ENCODE data around the gene RPL37A.

RPL37A gene

GRCh38 chr2:216477283-216478035 lies 21.2 kb upstream of the RPL37A start:
- Histone ChIP-seq H3K27me3 (ENCODE audit: insufficient read depth, low read length) (no peaks in the 10 kb centered on the region), H2AFZ (ENCODE audit: low read depth, low read length) (no peak overlapping the region), H3K36me3 (ENCODE audit: insufficient read depth, low read length) (peaks cover 53% of the 10 kb centered on the region), H3K4me3 (ENCODE audit: low read length) (no peak overlapping the region), H3K9me3 (ENCODE audit: low read length) (no peaks in the 10 kb centered on the region), H3K4me1 (ENCODE audit: insufficient read depth, low read length) (no peaks in the 10 kb centered on the region)

GRCh38 chr2:216478151-216478550 lies 20.5 kb upstream of the RPL37A start:
- Histone ChIP-seq H3K9me3 (ENCODE audit: low read length) (no peaks in the 10 kb centered on the region), H2AFZ (ENCODE audit: low read depth, low read length) (no peak overlapping the region), H3K4me1 (ENCODE audit: insufficient read depth, low read length) (no peaks in the 10 kb centered on the region), H3K27me3 (ENCODE audit: insufficient read depth, low read length) (no peaks in the 10 kb centered on the region), H3K4me3 (ENCODE audit: low read length) (no peak overlapping the region), H3K36me3 (ENCODE audit: insufficient read depth, low read length) (peaks cover 58% of the 10 kb centered on the region)

- H3K4me3 ChIP-seq (ENCODE audit: low read length), result no peak overlapping the region
- H2AFZ ChIP-seq (ENCODE audit: low read depth, low read length), result no peak overlapping the region
- H3K36me3 ChIP-seq (ENCODE audit: insufficient read depth, low read length), result peaks cover 62% of the 10 kb centered on the region
- H3K9me3 ChIP-seq (ENCODE audit: low read length), result no peaks in the 10 kb centered on the region
- H3K27me3 ChIP-seq (ENCODE audit: insufficient read depth, low read length), result no peaks in the 10 kb centered on the region
- H3K4me1 ChIP-seq (ENCODE audit: insufficient read depth, low read length), result no peaks in the 10 kb centered on the region
Measured at GRCh38 chr2:216478791-216479190, 19.9 kb upstream of the RPL37A start.

GRCh38 chr2:216480221-216480620 lies 18.4 kb upstream of the RPL37A start:
- H3K9me3 ChIP-seq (ENCODE audit: low read length), result no peaks in the 10 kb centered on the region
- H3K4me3 ChIP-seq (ENCODE audit: low read length), result no peak overlapping the region
- H3K36me3 ChIP-seq (ENCODE audit: insufficient read depth, low read length), result peaks cover 57% of the 10 kb centered on the region
- no peak overlapping the region for H2AFZ ChIP-seq (ENCODE audit: low read depth, low read length)
- no peaks in the 10 kb centered on the region for H3K27me3 ChIP-seq (ENCODE audit: insufficient read depth, low read length)
- no peaks in the 10 kb centered on the region for H3K4me1 ChIP-seq (ENCODE audit: insufficient read depth, low read length)

GRCh38 chr2:216482640-216483039 lies 16.0 kb upstream of the RPL37A start:
- no peak overlapping the region for H3K4me3 ChIP-seq (ENCODE audit: low read length)
- H3K9me3 ChIP-seq (ENCODE audit: low read length), result no peaks in the 10 kb centered on the region
- peaks cover 37% of the 10 kb centered on the region for H3K36me3 ChIP-seq (ENCODE audit: insufficient read depth, low read length)
- no peaks in the 10 kb centered on the region for H3K4me1 ChIP-seq (ENCODE audit: insufficient read depth, low read length)
- H3K27me3 ChIP-seq (ENCODE audit: insufficient read depth, low read length), result no peaks in the 10 kb centered on the region
- H2AFZ ChIP-seq (ENCODE audit: low read depth, low read length), result no peak overlapping the region

GRCh38 chr2:216485237-216485636 lies 13.4 kb upstream of the RPL37A start:
- Histone ChIP-seq H2AFZ (ENCODE audit: low read depth, low read length) (no peak overlapping the region), H3K4me3 (ENCODE audit: low read length) (no peak overlapping the region), H3K36me3 (ENCODE audit: insufficient read depth, low read length) (peaks cover 17% of the 10 kb centered on the region), H3K9me3 (ENCODE audit: low read length) (no peaks in the 10 kb centered on the region), H3K27me3 (ENCODE audit: insufficient read depth, low read length) (no peaks in the 10 kb centered on the region), H3K4me1 (ENCODE audit: insufficient read depth, low read length) (no peaks in the 10 kb centered on the region)

GRCh38 chr2:216485745-216486144 lies 12.9 kb upstream of the RPL37A start:
- Histone ChIP-seq H2AFZ (ENCODE audit: low read depth, low read length) (no peak overlapping the region), H3K4me3 (ENCODE audit: low read length) (no peak overlapping the region), H3K27me3 (ENCODE audit: insufficient read depth, low read length) (no peaks in the 10 kb centered on the region), H3K9me3 (ENCODE audit: low read length) (no peaks in the 10 kb centered on the region), H3K4me1 (ENCODE audit: insufficient read depth, low read length) (no peaks in the 10 kb centered on the region), H3K36me3 (ENCODE audit: insufficient read depth, low read length) (peaks cover 15% of the 10 kb centered on the region)

GRCh38 chr2:216486271-216486670 lies 12.4 kb upstream of the RPL37A start:
- Histone ChIP-seq H3K9me3 (ENCODE audit: low read length) (no peaks in the 10 kb centered on the region), H3K27me3 (ENCODE audit: insufficient read depth, low read length) (no peaks in the 10 kb centered on the region), H2AFZ (ENCODE audit: low read depth, low read length) (no peak overlapping the region), H3K36me3 (ENCODE audit: insufficient read depth, low read length) (peaks cover 15% of the 10 kb centered on the region), H3K4me3 (ENCODE audit: low read length) (no peak overlapping the region), H3K4me1 (ENCODE audit: insufficient read depth, low read length) (no peaks in the 10 kb centered on the region)

- no peak overlapping the region for H3K4me3 ChIP-seq (ENCODE audit: low read length)
- no peak overlapping the region for H2AFZ ChIP-seq (ENCODE audit: low read depth, low read length)
- no peaks in the 10 kb centered on the region for H3K27me3 ChIP-seq (ENCODE audit: insufficient read depth, low read length)
- H3K36me3 ChIP-seq (ENCODE audit: insufficient read depth, low read length), result peaks cover 13% of the 10 kb centered on the region
- H3K4me1 ChIP-seq (ENCODE audit: insufficient read depth, low read length), result no peaks in the 10 kb centered on the region
- no peaks in the 10 kb centered on the region for H3K9me3 ChIP-seq (ENCODE audit: low read length)
Measured at GRCh38 chr2:216486708-216487107, 11.9 kb upstream of the RPL37A start.

- Histone ChIP-seq H2AFZ (ENCODE audit: low read depth, low read length) (no peak overlapping the region), H3K9me3 (ENCODE audit: low read length) (no peaks in the 10 kb centered on the region), H3K4me3 (ENCODE audit: low read length) (no peak overlapping the region), H3K27me3 (ENCODE audit: insufficient read depth, low read length) (no peaks in the 10 kb centered on the region), H3K4me1 (ENCODE audit: insufficient read depth, low read length) (peaks cover 3% of the 10 kb centered on the region), H3K36me3 (ENCODE audit: insufficient read depth, low read length) (no peaks in the 10 kb centered on the region)
Measured at GRCh38 chr2:216490061-216490460, 8.6 kb upstream of the RPL37A start.

- no peaks in the 10 kb centered on the region for H3K9me3 ChIP-seq (ENCODE audit: low read length)
- peaks cover 3% of the 10 kb centered on the region for H3K4me1 ChIP-seq (ENCODE audit: insufficient read depth, low read length)
- H3K36me3 ChIP-seq (ENCODE audit: insufficient read depth, low read length), result no peaks in the 10 kb centered on the region
- H2AFZ ChIP-seq (ENCODE audit: low read depth, low read length), result no peak overlapping the region
- no peak overlapping the region for H3K4me3 ChIP-seq (ENCODE audit: low read length)
- no peaks in the 10 kb centered on the region for H3K27me3 ChIP-seq (ENCODE audit: insufficient read depth, low read length)
Measured at GRCh38 chr2:216491793-216492596, 6.6 kb upstream of the RPL37A start.

- Histone ChIP-seq H3K27me3 (ENCODE audit: insufficient read depth, low read length) (no peaks in the 10 kb centered on the region), H3K4me3 (ENCODE audit: low read length) (no peak overlapping the region), H3K9me3 (ENCODE audit: low read length) (no peaks in the 10 kb centered on the region), H2AFZ (ENCODE audit: low read depth, low read length) (no peak overlapping the region), H3K36me3 (ENCODE audit: insufficient read depth, low read length) (no peaks in the 10 kb centered on the region), H3K4me1 (ENCODE audit: insufficient read depth, low read length) (peaks cover 7% of the 10 kb centered on the region)
Measured at GRCh38 chr2:216492597-216493333, 5.9 kb upstream of the RPL37A start.

GRCh38 chr2:216493334-216493685 lies 5.3 kb upstream of the RPL37A start:
- Histone ChIP-seq H3K27me3 (ENCODE audit: insufficient read depth, low read length) (no peaks in the 10 kb centered on the region), H2AFZ (ENCODE audit: low read depth, low read length) (no peak overlapping the region), H3K4me1 (ENCODE audit: insufficient read depth, low read length) (peaks cover 11% of the 10 kb centered on the region), H3K9me3 (ENCODE audit: low read length) (no peaks in the 10 kb centered on the region), H3K4me3 (ENCODE audit: low read length) (no peak overlapping the region), H3K36me3 (ENCODE audit: insufficient read depth, low read length) (no peaks in the 10 kb centered on the region)

All from neuron (in vitro differentiated cells).